Ecto neural progenitor cell (in vitro differentiated cells): ENCODE results near the gene SVIL.
A peak's percentile ranks its signal among the peaks of the same experiment; 100 is the strongest.
"Not testable (repeated sequence)": the region's sequence is repeated elsewhere in the genome, so short reads cannot be mapped to it uniquely, and the experiment has no call there.

ENCODE experiments used
- DNase-seq: peaks from one replicate; pipeline ENCODE4 v3.0.0-alpha.2; 2018; ENCODE audit warnings: low spot score

SVIL gene

GRCh38 chr10:29648983-29649268 is 14.2 kb upstream of the SVIL start:
- no peak for DNase-seq

- no peak for DNase-seq
These were observed 13.6 kb upstream of the SVIL start for GRCh38 chr10:29648114-29648982.

- DNase-seq, result no peak
These were observed 12.7 kb upstream of the SVIL start for GRCh38 chr10:29647478-29647877.

GRCh38 chr10:29646960-29647461 is 12.2 kb upstream of the SVIL start:
- DNase-seq, result no peak

- no peak for DNase-seq
These were observed 11.6 kb upstream of the SVIL start for GRCh38 chr10:29646238-29646902.

- no peak for DNase-seq
These were observed 9.2 kb upstream of the SVIL start for GRCh38 chr10:29643771-29644501.

- DNase-seq, result no peak
These were observed 8.2 kb upstream of the SVIL start for GRCh38 chr10:29642990-29643389.

GRCh38 chr10:29637537-29637936 is 2.8 kb upstream of the SVIL start:
- DNase-seq, result no peak

- no peak for DNase-seq
These were observed 1.4 kb upstream of the SVIL start for GRCh38 chr10:29636178-29636577.

GRCh38 chr10:29635711-29636144 is 957 bp upstream of the SVIL start:
- DNase-seq, result peak; percentile 56

- DNase-seq, result no peak
These were observed 666 bp downstream of the SVIL start for GRCh38 chr10:29634105-29634504.

- DNase-seq, result no peak
These were observed 3.8 kb downstream of the SVIL start for GRCh38 chr10:29631049-29631339.

GRCh38 chr10:29630205-29631048 is 4.3 kb downstream of the SVIL start:
- no peak for DNase-seq

GRCh38 chr10:29628912-29629526 is 5.8 kb downstream of the SVIL start:
- no peak for DNase-seq

- no peak for DNase-seq
These were observed 6.5 kb downstream of the SVIL start for GRCh38 chr10:29628311-29628710.

GRCh38 chr10:29627201-29628132 is 7.3 kb downstream of the SVIL start:
- DNase-seq, result no peak

- DNase-seq, result not testable (repeated sequence)
These were observed 10.4 kb downstream of the SVIL start for GRCh38 chr10:29624357-29624756.

- no peak for DNase-seq
These were observed 11.0 kb downstream of the SVIL start for GRCh38 chr10:29623797-29624196.

- no peak for DNase-seq
These were observed 12.3 kb downstream of the SVIL start for GRCh38 chr10:29622382-29622922.

GRCh38 chr10:29621161-29621560 is 13.6 kb downstream of the SVIL start:
- peak; percentile 72 for DNase-seq
